ENCODE results near the gene HNRNPH2.

Gene HNRNPH2

DNA sequence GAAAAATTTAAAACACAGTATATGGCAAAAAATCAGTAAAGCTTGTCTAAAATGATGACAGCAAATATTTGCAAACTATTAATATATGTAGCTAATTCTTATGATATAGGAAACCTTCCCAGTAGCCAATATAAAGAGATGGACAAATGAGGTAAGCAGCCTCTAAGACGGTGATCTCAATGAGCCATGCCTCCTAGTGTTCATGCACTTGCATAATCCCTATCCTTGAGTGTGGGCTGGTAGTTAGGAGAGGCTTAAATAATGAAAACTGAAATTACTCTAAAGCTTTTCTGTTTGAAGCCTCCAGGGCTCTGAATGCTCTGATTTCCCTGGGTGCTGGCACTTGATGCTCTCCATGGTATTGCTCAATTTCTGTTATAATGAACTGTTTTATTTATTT lies 52.6 kb downstream of the HNRNPH2 start:
- no peak for DNase-seq (ENCODE audit: low read depth in 2 of 2)

DNA sequence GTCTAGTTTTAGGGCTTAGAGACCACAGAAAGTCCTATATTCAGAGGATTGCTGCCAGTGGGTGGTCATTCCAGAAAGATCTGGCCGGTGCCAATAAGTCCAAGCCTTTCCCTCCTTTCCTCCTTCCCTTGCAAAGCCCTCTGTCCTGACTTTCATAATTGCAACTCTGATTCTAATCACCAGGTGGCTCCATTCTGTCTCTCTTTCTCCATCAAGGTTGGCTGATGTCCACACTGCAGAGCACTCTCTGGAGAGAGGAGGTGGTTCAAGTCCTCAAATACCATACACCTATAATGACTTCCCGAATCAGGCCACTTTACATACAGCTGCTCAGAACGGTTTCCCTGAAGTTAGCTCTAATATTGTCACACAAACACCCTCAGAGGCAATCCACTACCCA lies 54.9 kb downstream of the HNRNPH2 start:
- no peak for DNase-seq (ENCODE audit: low read depth in 2 of 2)

All from stimulated activated CD8-positive, alpha-beta memory T cell treated with anti-CD3 and anti-CD28 coated beads, Interleukin-7, amount 100 ng/mL, for 1 hour (primary cell).